C4-2B (cell line): ENCODE data around the gene RNF150.

Experiments used
- H3K27ac ChIP-seq: fragments of 450-650 bp; 2 replicates; pipeline ENCODE4 v1.5.1; 2017
- CTCF ChIP-seq: fragments of 450-650 bp; conservative IDR thresholded peaks from 2 replicates; pipeline ENCODE4 v1.5.1; 2017; ENCODE audit warnings: mild to moderate bottlenecking
- ZFX ChIP-seq: fragments of 450-650 bp; IDR thresholded peaks from 2 replicates; pipeline ENCODE4 v1.6.1; 2017

The RNF150 gene

DNA sequence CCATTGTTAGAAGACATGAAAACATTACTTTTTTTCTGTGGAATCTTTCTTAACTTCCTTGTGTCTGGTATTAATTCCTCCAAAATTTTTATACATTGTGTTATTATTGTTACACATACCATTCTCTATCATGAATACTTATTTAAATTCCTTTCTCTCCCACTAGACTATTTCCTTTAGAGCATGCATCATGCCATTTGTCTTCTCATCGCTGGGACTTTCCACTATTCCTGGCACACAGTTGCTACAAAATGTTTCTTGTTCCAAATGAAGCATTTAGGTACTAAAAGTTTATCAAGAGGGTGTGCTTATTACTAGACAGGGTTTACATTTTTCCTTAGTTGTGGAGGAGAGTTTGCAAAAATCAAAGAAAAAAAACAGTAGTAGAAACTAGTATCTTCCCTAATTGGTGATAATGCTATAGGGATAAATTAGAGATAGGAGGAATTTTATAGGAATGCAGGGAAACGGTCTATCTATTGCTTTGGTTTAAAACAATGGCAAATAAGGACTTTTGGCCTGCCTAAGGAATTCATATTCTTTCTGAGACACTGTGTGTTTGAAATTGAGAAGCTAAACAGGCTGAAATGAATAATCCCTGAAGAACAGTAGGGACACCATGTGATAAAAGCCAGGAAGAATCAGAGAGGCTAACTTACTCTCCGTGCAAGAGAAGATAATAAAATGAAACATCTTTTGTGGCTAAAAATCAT, 189.6 kb downstream of the RNF150 start:
- no peak overlapping the region for H3K27ac ChIP-seq
- TF ChIP-seq ZFX (no peak), CTCF (no peak)

DNA sequence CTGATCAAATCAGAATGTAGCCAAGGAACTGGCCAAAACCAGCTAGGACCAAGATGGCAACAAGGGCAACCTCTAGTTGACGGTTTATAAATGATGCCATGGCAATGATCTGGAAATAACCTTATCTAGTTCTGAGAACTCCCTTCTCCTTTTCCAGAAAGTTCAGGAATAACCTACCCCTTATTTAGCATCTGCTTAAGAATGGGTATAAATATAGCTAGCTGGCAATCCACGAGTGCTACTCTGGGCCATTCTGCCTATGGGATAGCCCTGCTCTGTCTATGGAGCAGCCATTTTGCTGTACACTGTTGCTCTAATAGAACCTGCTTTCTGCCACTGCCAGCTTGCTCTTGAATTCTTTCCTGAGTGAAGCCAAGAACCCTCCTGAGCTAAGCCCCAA, 192.7 kb downstream of the RNF150 start:
- TF ChIP-seq ZFX, result no peak
- H3K27ac ChIP-seq, result no peak overlapping the region

GRCh38 chr4:140937866-140938265, 195.4 kb downstream of the RNF150 start:
- TF ChIP-seq ZFX, result no peak
- TF ChIP-seq CTCF, result no peak
- no peak overlapping the region for H3K27ac ChIP-seq

- no peak for TF ChIP-seq ZFX
- no peak for TF ChIP-seq CTCF
- no peak overlapping the region for H3K27ac ChIP-seq
Measured at GRCh38 chr4:140935254-140935653, 198.0 kb downstream of the RNF150 start.

DNA sequence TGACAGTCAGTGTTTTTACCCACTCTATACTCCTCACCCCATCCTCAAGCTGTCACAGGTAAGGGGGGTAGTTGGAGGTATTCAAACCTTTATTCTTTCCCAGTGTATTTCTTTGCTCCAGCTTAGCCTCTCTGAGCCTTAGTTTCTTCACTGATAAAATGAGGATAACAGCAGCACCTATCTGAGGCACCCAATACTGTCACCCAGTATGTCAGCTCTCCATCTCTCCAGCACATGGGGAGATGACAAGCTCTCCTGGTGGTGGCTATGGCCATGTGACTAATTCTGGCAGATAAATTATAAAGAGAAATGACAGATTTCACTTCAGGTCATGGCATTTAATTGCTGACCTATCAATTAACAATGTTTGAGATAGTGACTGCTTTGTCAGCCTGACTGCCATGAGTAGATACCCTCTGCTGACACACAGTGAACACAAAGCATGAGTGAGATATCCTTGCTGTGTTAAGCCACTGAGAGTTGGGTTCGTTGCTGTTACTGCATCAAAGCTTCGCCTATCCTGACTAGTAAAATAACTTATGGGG, 200.7 kb downstream of the RNF150 start:
- TF ChIP-seq CTCF (no peak), ZFX (no peak)
- H3K27ac ChIP-seq, result no peak overlapping the region

DNA sequence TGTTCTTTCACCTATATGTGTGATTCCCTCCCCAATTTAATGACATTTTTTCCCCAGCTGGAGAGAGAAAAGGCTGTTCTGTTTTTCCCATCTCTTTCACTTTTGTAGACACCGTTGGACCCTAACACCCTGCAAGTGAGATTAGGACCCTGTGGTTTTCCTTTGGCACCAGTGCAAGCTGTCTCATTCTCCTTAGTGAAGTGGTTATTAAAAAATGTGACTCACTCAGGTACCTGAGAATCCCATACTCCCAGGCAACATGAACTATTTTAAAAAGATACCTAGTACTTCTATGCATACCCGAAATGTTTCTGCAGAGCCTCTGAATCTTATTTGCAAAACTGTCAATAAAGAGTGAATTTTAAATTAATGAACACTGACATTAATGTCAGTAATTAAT, 201.4 kb downstream of the RNF150 start:
- TF ChIP-seq CTCF (no peak), ZFX (no peak)
- H3K27ac ChIP-seq, result no peak overlapping the region

DNA sequence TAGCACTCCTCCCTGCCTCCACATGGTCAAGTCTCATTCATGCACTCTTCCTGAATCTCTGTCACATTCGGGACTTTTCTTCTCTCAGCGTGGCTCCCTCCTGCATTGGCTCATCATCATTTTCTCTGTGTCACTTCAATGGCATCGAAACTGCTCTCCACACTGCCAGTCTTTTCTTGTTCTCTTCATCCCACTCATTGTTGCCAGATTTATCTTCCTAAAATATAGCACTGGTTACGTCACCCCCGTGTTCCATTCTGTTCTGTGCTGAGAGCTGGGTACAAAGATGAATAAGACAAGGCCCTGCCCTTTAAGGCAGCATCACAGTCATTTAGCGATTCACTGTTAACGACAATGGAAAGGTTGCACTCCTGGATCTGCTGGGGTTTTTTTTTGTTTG, 202.7 kb downstream of the RNF150 start:
- no peak overlapping the region for H3K27ac ChIP-seq
- TF ChIP-seq CTCF (no peak), ZFX (no peak)

- TF ChIP-seq CTCF, result no peak
- TF ChIP-seq ZFX, result no peak
- no peak overlapping the region for H3K27ac ChIP-seq
Measured at GRCh38 chr4:140930011-140930410, 203.3 kb downstream of the RNF150 start.
